K562 (cell line): ENCODE measurements around the gene LIN28B. TPM values are rescaled to one million over a fixed set of nuclear protein-coding genes. Genes with fewer than 3 reads are reported as not detected.

Source experiments
- ATAC-seq: fragments of 200-7000 bp; cut with Tn5 transposase; 3 replicates; pipeline ENCODE4 v1.9.1; 2020; ENCODE audit warnings: moderate library complexity
- BruUV-seq: library from RNA; stranded (reverse); fragments of 400-500 nt; replicated peaks from 2 replicates; lab custom pipeline; 2021; lab: Mats Ljungman, UMichigan
- CTCF ChIA-PET: fragments of 300-600 bp; formaldehyde crosslinking; extraction: SDS; loops from one replicate; lab custom pipeline; 2021; ENCODE audit warnings: low intra/inter-chr PET ratio; lab: Yijun Ruan, JAX
- POLR2A ChIA-PET: fragments of 300-600, 350-650 bp; sonication (Branson Sonifier 250); formaldehyde crosslinking; extraction: SDS; loops from one replicate; lab custom pipeline; 2021; ENCODE audit warnings: antibody characterized with exemption, inconsistent platforms; lab: Yijun Ruan, JAX
- DNase-seq, 4 experiments: peaks; one replicate each; pipeline versions ENCODE4 v3.0.0 to v3.0.0-alpha.2; 2011 to 2018; ENCODE audit warnings: low spot score in 3 of 4, mixed read lengths in 3 of 4; ENCODE audit errors: extremely low read depth in 1 of 4
- FAIRE-seq: peaks from 2 replicates; lab custom pipeline; 2011; peaks lifted over from hg19 to GRCh38; lab: Jason Lieb, UNC
- H2AFZ ChIP-seq: 2 replicates; pipeline ENCODE4 v1.6.0; 2011; ENCODE audit warnings: low read depth, low read length, control low read depth, inconsistent platforms
- H3K27ac ChIP-seq: fragments of 200-600 bp; 3 replicates; pipeline ENCODE4 v1.8.0; 2011; ENCODE audit warnings: low read depth, mild to moderate bottlenecking, control low read depth, inconsistent platforms, low read length, moderate library complexity, mixed read lengths; ENCODE audit errors: extremely low read depth
- H3K27me3 ChIP-seq, 2 experiments: fragments of 300-600 bp in 1 of 2; 2 replicates in 1 of 2; 3 replicates in 1 of 2; pipeline versions ENCODE4 v1.6.0 to v1.8.0; 2011; ENCODE audit warnings: inconsistent platforms in 2 of 2, low read length in 2 of 2, mild to moderate bottlenecking in 1 of 2, mixed read lengths in 1 of 2, moderate library complexity in 1 of 2; ENCODE audit not compliant: control insufficient read depth in 2 of 2, insufficient read depth in 2 of 2
- H3K36me3 ChIP-seq: fragments of 300-600 bp; 3 replicates; pipeline ENCODE4 v1.8.0; 2011; ENCODE audit warnings: mild to moderate bottlenecking, low read length, inconsistent platforms; ENCODE audit not compliant: control insufficient read depth, insufficient read depth
- H3K4me1 ChIP-seq, 2 experiments: fragments of 200-600 bp in 1 of 2; replicated peaks in 1 of 2; 2 replicates in 1 of 2; 3 replicates in 1 of 2; pipeline versions ENCODE4 v1.5.1 to v1.8.0; 2011; ENCODE audit warnings: inconsistent platforms in 2 of 2, low read length in 2 of 2, mild to moderate bottlenecking in 1 of 2, mixed read lengths in 1 of 2, moderate library complexity in 1 of 2; ENCODE audit not compliant: control insufficient read depth in 2 of 2, insufficient read depth in 2 of 2
- H3K4me2 ChIP-seq: 2 replicates; pipeline ENCODE4 v1.6.1; 2011; ENCODE audit warnings: low read length, control low read depth, inconsistent platforms, mixed read lengths; ENCODE audit not compliant: insufficient read depth
- H3K4me3 ChIP-seq: fragments of 200-600 bp; sonication (generic), shearing (Covaris generic); 2 replicates; pipeline ENCODE4 v1.5.1; 2016; ENCODE audit warnings: control low read depth, inconsistent platforms
- H3K79me2 ChIP-seq: fragments of 200-600 bp; 3 replicates; pipeline ENCODE4 v1.8.0; 2011; ENCODE audit warnings: low read length, inconsistent platforms; ENCODE audit not compliant: control insufficient read depth, insufficient read depth
- H3K9ac ChIP-seq, 2 experiments: 2 replicates each; pipeline versions ENCODE4 v1.6.0 to v1.6.1; 2011; ENCODE audit warnings: low read depth in 2 of 2, low read length in 2 of 2, control low read depth in 1 of 2, inconsistent platforms in 1 of 2, mild to moderate bottlenecking in 1 of 2, mixed read lengths in 1 of 2; ENCODE audit not compliant: insufficient read depth in 1 of 2
- H3K9me1 ChIP-seq: one replicate; pipeline ENCODE4 v1.6.0; 2011; ENCODE audit warnings: inconsistent platforms, mild to moderate bottlenecking, low read length, moderate library complexity; ENCODE audit not compliant: control insufficient read depth, insufficient read depth
- H3K9me3 ChIP-seq: replicated peaks from 2 replicates; pipeline ENCODE4 v1.5.1; 2011; ENCODE audit warnings: low read depth, low read length, inconsistent platforms; ENCODE audit not compliant: control insufficient read depth, insufficient read depth
- H4K20me1 ChIP-seq: replicated peaks from 2 replicates; pipeline ENCODE4 v1.6.1; 2011; ENCODE audit warnings: low read length, inconsistent platforms, mixed read lengths; ENCODE audit not compliant: control insufficient read depth, insufficient read depth
- FOXJ2 ChIP-seq: fragments of 200-800 bp; sonication (Bioruptor generic); IDR thresholded peaks from 2 replicates; pipeline ENCODE4 v1.6.1; 2016; ENCODE audit warnings: missing genetic modification characterization, missing compliant biosample characterization
- MTA2 ChIP-seq: fragments of 450-650 bp; IDR thresholded peaks from 2 replicates; pipeline ENCODE4 v1.6.1; 2016; ENCODE audit warnings: low read depth
- TBL1XR1 ChIP-seq, 2 experiments: IDR thresholded peaks; 2 replicates each; pipeline ENCODE4 v1.6.1; 2012; ENCODE audit warnings: improper control_type of control experiment in 2 of 2, low read length in 2 of 2, mild to moderate bottlenecking in 1 of 2
- ZFP91 ChIP-seq: sonication (generic); formaldehyde crosslinking; IDR thresholded peaks from 2 replicates; pipeline ENCODE4 v1.8.0; 2022; ENCODE audit warnings: mild to moderate bottlenecking, missing genetic modification reagents
- WGBS: fragments of 100-300 bp; shearing (Covaris generic); methylation state at CpG from one replicate; pipeline ENCODE4 v1.1.6; 2016; ENCODE audit warnings: low coverage, mixed read lengths; ENCODE audit not compliant: insufficient coverage; ENCODE audit errors: missing lambda C conversion rate; 5-methylcytosine and 5-hydroxymethylcytosine counted together
- in situ Hi-C: fragments of 300-500 bp; cut with MboI; formaldehyde crosslinking; loops from 4 replicates; pipeline ENCODE4 v1.15.0; 2018; ENCODE audit warnings: inconsistent platforms, mixed read lengths
- intact Hi-C: fragments of 100-400 bp; cut with micrococcal nuclease; formaldehyde crosslinking; loops from 2 replicates; pipeline ENCODE4 v1.14.2; 2022
- polyA plus RNA-seq, 8 experiments: library from polyadenylated mRNA; depleted of rRNA in 4 of 8; stranded (reverse) in 5 of 8; unstranded in 3 of 8; fragments of >200 nt; fragmentation: Nextera tagmentation in 2 of 8; fragmentation: Illumina TruSeq in 1 of 8; extraction: Ambion mirVana in 2 of 8; extraction: Trizol in 1 of 8; gene quantifications; 2 replicates each; pipeline versions ENCODE4 v1.2.1 to v1.2.3, GENCODE V29; 2011 to 2014; ENCODE audit warnings: inconsistent platforms in 1 of 8, missing spikeins in 1 of 8
- total RNA-seq, 7 experiments: library from RNA; depleted of rRNA in 6 of 7; stranded (reverse); fragments of >200 nt in 6 of 7; fragmentation: Illumina TruSeq in 2 of 7; extraction: Trizol in 2 of 7; gene quantifications; 2 replicates each; pipeline versions ENCODE4 v1.2.1 to v1.2.3, GENCODE V29; 2011 to 2021; ENCODE audit warnings: low replicate concordance in 1 of 7
- TF ChIP-seq, protein P1 (sequence below): fragments of 450-650 bp; IDR thresholded peaks from 2 replicates; pipeline ENCODE4 v1.6.1; 2016; ENCODE audit warnings: low read depth, mild to moderate bottlenecking, moderate library complexity
- TF ChIP-seq, protein P2 (sequence below): sonication (generic); formaldehyde crosslinking; IDR thresholded peaks from 2 replicates; pipeline ENCODE4 v1.5.0; 2020; ENCODE audit warnings: missing genetic modification reagents

The LIN28B gene
- total and polyA plus RNA-seq, 9 of the 15 experiments (the other 6 are each of a cell fraction or from before 2014, with no cell fraction given): 20.9 to 77.3 (median 42.1) TPM

- no peak overlapping the region for H2AFZ ChIP-seq
- FAIRE-seq (no peak), DNase-seq (no peak), ATAC-seq (peak; percentile 25)
- ChIA-PET CTCF (no interaction called here), POLR2A (interaction anchor here (0.6 to 4.8 kb wide), 5 partner anchors 11 to 16 kb away, joined by 3 to 67 read pairs (median 3); partner anchors contain the start of gene LIN28B)
- no peaks in the 10 kb centered on the region for H3K9me1 ChIP-seq
- 31% methylated on average over 2 of the region's 2 CpGs for WGBS
- TF ChIP-seq, protein P1, sequence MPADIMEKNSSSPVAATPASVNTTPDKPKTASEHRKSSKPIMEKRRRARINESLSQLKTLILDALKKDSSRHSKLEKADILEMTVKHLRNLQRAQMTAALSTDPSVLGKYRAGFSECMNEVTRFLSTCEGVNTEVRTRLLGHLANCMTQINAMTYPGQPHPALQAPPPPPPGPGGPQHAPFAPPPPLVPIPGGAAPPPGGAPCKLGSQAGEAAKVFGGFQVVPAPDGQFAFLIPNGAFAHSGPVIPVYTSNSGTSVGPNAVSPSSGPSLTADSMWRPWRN: no peak
- TF ChIP-seq, protein P2, sequence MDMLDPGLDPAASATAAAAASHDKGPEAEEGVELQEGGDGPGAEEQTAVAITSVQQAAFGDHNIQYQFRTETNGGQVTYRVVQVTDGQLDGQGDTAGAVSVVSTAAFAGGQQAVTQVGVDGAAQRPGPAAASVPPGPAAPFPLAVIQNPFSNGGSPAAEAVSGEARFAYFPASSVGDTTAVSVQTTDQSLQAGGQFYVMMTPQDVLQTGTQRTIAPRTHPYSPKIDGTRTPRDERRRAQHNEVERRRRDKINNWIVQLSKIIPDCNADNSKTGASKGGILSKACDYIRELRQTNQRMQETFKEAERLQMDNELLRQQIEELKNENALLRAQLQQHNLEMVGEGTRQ: no peak
- TF ChIP-seq ZFP91 (CRISPR knock-in tag): no peak
- TF ChIP-seq MTA2: no peak
- TF ChIP-seq TBL1XR1 (IDR thresholded peaks at IDR 0.05; ENCODE audit: low read length in 2 of 2): no peak
- no peak for TF ChIP-seq FOXJ2
- no peak overlapping the region for H3K9ac ChIP-seq
- H3K4me1 ChIP-seq: peaks cover 0 to 13% of the 10 kb centered on the region in 2 experiments; a peak in 1 of 5 replicates
- peaks cover 5% of the 10 kb centered on the region; the same call in 2 of the 3 replicates for H3K36me3 ChIP-seq
- BruUV-seq: TSS peak; percentile 2
- H3K4me3 ChIP-seq: no peak overlapping the region
- H3K27ac ChIP-seq: peak overlapping the region; percentile 1; the same call in 1 of the 3 replicates
- no peaks in the 10 kb centered on the region for H4K20me1 ChIP-seq
- intact Hi-C loops (no loop called here), in situ Hi-C loops (no loop called here)
- H3K4me2 ChIP-seq: no peak overlapping the region
- no peaks in the 10 kb centered on the region for H3K27me3 ChIP-seq
- H3K79me2 ChIP-seq: peaks cover 94% of the 10 kb centered on the region
- H3K9me3 ChIP-seq: no peaks in the 10 kb centered on the region
Observed at GRCh38 chr6:104969108-104969507, 12.2 kb downstream of the LIN28B start.
